Activated CD4-positive, alpha-beta T cell treated with anti-CD3 and anti-CD28 coated beads, Interleukin-2, amount 10 ng/mL, durations not matched to agents 24 days and 14 days (primary cell): ENCODE measurements around the gene SRGAP2C. TPM values are rescaled to one million over a fixed set of nuclear protein-coding genes. Genes with fewer than 3 reads are reported as not detected.
"Not testable (repeated sequence)": the region's sequence is repeated elsewhere in the genome, so short reads cannot be mapped to it uniquely, and the experiment has no call there.

Experiments
- DNase-seq: peaks from one replicate; pipeline ENCODE4 v3.0.0; 2022
- H3K27ac Mint-ChIP-seq: one replicate; pipeline ENCODE4 v1.8.0; 2022; ENCODE audit warnings: mild to moderate bottlenecking, mixed read lengths
- H3K27me3 Mint-ChIP-seq: one replicate; pipeline ENCODE4 v1.8.0; 2022; ENCODE audit warnings: mixed read lengths
- H3K36me3 Mint-ChIP-seq: one replicate; pipeline ENCODE4 v1.8.0; 2022; ENCODE audit warnings: low read depth, mild to moderate bottlenecking, mixed read lengths
- H3K4me1 Mint-ChIP-seq: one replicate; pipeline ENCODE4 v1.8.0; 2021; ENCODE audit warnings: mixed read lengths
- H3K4me3 Mint-ChIP-seq: one replicate; pipeline ENCODE4 v1.8.0; 2022; ENCODE audit warnings: mild to moderate bottlenecking, moderate library complexity, mixed read lengths
- H3K9me3 Mint-ChIP-seq: one replicate; pipeline ENCODE4 v1.8.0; 2021; ENCODE audit warnings: mixed read lengths
- intact Hi-C: fragments of 100-400 bp; cut with micrococcal nuclease; formaldehyde crosslinking; loops from one replicate; pipeline ENCODE4 v1.15.1; 2023
- total RNA-seq: library from RNA; stranded (reverse); gene quantifications from 2 replicates; pipeline ENCODE4 v1.2.3, GENCODE V29; 2022

The SRGAP2C gene
- total RNA-seq, 1 donor from 2014 or later = 47.5 TPM

DNA sequence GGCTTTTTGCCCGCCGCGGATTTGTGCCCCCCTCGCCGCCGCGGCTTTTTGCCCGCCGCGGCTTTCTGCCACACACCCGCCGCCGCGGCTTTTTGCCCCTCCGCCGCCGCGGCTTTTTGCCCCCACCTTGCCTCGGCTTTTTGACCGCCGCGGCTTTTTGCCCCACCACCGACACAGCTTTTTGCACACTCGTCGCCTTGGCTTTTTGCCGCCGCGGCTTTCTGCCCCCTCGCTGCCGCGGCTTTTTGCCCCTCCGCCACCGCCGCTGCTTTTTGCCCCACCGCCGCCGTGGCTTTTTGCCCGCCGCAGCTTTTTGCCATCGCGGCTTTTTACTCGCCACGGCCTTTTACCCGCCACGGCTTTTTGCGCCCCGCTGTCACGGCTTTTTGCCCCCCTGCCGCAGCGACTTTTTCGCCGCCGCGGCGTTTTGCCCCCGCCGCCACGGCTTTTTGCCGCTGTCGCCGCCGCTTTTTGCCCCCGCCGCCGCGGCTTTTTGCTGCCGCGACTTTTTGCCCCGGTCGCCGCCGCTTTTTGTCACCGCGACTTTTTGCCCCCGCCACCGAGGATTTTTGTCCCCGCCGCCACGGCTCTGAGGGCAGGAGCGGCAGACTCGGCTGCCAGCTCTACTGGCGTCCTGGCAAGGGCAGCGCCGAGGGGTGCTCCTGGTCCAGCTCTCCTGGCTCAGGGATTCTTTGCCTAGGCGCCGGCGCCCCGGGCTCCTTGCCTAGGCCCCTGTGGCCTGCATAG is 211.7 kb downstream of the SRGAP2C start:
- peaks cover 14% of the 10 kb centered on the region for H3K4me1 Mint-ChIP-seq
- DNase-seq = peak; percentile 76
- H3K27ac Mint-ChIP-seq = peak overlapping the region; percentile 89
- H3K27me3 Mint-ChIP-seq = not testable (repeated sequence)
- H3K9me3 Mint-ChIP-seq = peaks cover 16% of the 10 kb centered on the region
- H3K36me3 Mint-ChIP-seq = peaks cover 17% of the 10 kb centered on the region
- intact Hi-C loops = loop anchor here (10.0 kb wide), 1 partner anchor 118 kb away; no protein-coding TSS in a partner anchor
- H3K4me3 Mint-ChIP-seq = peak overlapping the region; percentile 92

DNA sequence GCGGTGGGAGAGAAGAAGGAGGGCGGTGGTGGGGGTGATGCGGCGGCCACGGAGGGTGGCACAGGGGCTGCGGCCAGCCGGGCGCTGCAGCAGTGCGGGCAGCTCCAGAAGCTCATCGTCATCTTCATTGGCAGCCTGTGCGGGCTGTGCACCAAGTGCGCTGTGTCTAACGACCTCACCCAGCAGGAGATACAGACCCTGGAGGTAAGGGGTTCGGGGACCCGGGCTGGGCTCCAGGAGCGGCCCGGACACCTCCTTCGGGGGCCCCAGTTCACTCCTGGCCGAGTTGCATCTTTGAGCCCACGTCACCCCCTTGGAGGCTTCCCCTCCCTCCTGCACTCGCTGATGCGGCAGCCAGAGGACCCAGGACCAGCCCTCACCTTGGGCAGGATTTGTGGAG is 212.3 kb downstream of the SRGAP2C start:
- H3K4me3 Mint-ChIP-seq = peak overlapping the region; percentile 92
- not testable (repeated sequence) for H3K27me3 Mint-ChIP-seq, DNase-seq, H3K27ac Mint-ChIP-seq
- peaks cover 16% of the 10 kb centered on the region for H3K36me3 Mint-ChIP-seq
- intact Hi-C loops = loop anchor here (10.0 kb wide), 1 partner anchor 118 kb away; no protein-coding TSS in a partner anchor
- peaks cover 16% of the 10 kb centered on the region for H3K9me3 Mint-ChIP-seq
- H3K4me1 Mint-ChIP-seq = peaks cover 14% of the 10 kb centered on the region

DNA sequence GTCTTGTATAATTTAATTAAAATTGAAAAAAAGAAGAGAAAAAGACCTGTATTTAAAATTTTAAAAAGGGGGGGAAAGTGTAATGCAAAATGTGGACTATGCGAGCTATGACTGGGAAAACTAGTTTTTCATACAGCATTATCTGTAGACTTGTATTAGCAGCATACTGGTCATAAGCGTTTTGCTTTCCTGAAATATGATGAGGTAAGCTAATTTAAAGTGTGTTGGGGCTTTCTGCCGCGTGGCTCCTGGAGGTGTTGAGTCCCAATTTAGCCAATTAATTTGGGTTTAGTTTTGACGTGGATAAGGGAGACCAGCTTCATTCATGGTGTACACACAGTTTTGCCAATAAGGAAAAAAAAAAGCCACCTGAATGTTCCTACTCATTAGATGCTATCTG is 214.4 kb downstream of the SRGAP2C start:
- intact Hi-C loops = loop anchor here (10.0 kb wide), 1 partner anchor 116 kb away; no protein-coding TSS in a partner anchor
- Mint-ChIP-seq H3K4me1 (peaks cover 14% of the 10 kb centered on the region), H3K9me3 (peaks cover 16% of the 10 kb centered on the region)

DNA sequence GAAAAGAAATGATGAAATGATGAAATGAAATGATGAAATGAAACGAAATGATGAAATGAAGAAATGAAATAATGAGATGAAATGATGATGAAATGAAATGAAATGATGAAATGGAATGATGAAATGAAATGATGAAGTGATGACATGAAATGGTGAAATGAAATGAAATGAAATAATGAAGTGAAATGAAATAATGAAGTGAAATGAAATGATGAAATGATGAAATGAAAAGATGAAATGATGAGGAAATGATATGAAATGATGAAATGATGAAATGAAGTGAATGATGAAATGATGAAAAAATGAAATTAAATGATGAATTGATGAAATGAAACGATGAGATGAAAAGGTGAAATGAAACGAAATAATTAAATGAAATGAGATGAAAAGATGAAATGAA is 215.3 kb downstream of the SRGAP2C start:
- Mint-ChIP-seq H3K36me3 (peaks cover 17% of the 10 kb centered on the region), H3K4me1 (peaks cover 14% of the 10 kb centered on the region), H3K9me3 (peaks cover 16% of the 10 kb centered on the region)
- intact Hi-C loops, H3K27ac Mint-ChIP-seq, DNase-seq, H3K27me3 Mint-ChIP-seq, H3K4me3 Mint-ChIP-seq: not testable (repeated sequence)

More for the DNA sequence above, 214.4 kb downstream of the SRGAP2C start:
- not testable (repeated sequence) for H3K4me3 Mint-ChIP-seq, H3K27ac Mint-ChIP-seq, H3K27me3 Mint-ChIP-seq, DNase-seq
- peaks cover 17% of the 10 kb centered on the region for H3K36me3 Mint-ChIP-seq

DNA sequence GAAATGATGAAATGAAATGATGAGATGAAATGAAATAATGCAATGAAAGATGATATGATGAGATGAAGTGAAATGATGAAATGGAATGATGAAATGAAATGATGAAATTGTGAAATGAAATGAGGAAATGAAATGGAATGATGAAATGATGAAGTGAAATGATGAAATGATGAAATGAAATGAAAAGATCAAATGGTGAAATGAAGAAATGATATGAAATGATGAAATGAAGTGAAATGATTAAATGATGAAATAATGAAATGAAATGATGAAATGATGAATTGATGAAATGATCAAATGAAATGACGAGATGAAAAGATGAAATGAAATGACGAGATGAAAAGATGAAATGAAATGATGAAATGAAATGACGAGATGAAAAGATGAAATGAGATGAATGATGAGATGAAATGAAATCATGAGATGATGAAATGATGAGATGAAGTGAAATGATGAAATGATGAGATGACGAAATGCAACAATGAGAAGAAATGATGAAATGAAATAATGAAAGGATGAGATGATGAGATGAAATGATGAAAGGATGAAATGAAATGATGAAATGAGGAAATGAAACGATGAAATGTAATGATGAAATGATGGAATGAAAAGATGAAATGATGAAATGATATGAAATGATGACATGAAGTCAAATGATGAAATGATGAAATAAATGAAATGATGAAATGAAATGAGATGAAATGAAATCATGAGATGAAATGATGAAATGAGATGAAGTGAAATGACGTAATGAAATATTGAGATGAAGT is 216.0 kb downstream of the SRGAP2C start:
- intact Hi-C loops = not testable (repeated sequence)

DNA sequence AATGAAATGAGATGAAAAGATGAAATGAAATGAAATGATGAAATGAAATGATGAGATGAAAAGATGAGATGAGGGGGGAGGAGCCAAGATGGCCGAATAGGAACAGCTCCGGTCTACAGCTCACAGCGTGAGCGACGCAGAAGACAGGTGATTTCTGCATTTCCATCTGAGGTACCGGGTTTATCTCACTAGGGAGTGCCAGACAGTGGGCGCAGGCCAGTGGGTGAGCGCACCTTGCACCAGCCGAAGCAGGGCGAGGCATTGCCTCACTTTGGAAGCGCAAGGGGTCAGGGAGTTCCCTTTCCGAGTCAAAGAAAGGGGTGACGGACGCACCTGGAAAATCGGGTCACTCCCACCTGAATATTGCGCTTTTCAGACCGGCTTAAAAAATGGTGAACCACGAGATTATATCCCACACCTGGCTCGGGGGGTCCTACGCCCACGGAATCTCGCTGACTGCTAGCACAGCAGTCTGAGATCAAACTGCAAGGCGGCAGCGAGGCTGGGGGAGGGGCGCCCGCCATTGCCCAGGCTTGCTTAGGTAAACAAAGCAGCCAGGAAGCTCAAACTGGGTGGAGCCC is 216.7 kb downstream of the SRGAP2C start:
- Mint-ChIP-seq H3K4me1 (peaks cover 14% of the 10 kb centered on the region), H3K9me3 (peaks cover 16% of the 10 kb centered on the region), H3K36me3 (peaks cover 17% of the 10 kb centered on the region), H3K4me3 (peak overlapping the region; percentile 31), H3K27ac (peak overlapping the region; percentile 21)
- DNase-seq, H3K27me3 Mint-ChIP-seq, intact Hi-C loops: not testable (repeated sequence)

More for the DNA sequence above, 216.0 kb downstream of the SRGAP2C start:
- H3K27me3 Mint-ChIP-seq, H3K27ac Mint-ChIP-seq, DNase-seq: not testable (repeated sequence)
- peak overlapping the region; percentile 31 for H3K4me3 Mint-ChIP-seq
- H3K36me3 Mint-ChIP-seq = peaks cover 17% of the 10 kb centered on the region
- peaks cover 16% of the 10 kb centered on the region for H3K9me3 Mint-ChIP-seq
- H3K4me1 Mint-ChIP-seq = peaks cover 14% of the 10 kb centered on the region

DNA sequence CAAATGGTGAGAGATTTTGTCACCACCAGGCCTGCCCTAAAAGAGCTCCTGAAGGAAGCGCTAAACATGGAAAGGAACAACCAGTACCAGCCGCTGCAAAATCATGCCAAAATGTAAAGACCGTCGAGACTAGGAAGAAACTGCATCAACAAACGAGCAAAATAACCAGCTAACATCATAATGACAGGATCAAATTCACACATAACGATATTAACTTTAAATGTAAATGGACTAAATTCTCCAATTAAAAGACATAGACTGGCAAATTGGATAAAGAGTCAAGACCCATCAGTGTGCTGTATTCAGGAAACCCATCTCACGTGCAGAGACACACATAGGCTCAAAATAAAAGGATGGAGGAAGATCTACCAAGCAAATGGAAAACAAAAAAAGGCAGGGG is 218.5 kb downstream of the SRGAP2C start:
- H3K27ac Mint-ChIP-seq, H3K4me3 Mint-ChIP-seq, intact Hi-C loops, DNase-seq, H3K27me3 Mint-ChIP-seq: not testable (repeated sequence)
- peaks cover 16% of the 10 kb centered on the region for H3K9me3 Mint-ChIP-seq
- peaks cover 19% of the 10 kb centered on the region for H3K36me3 Mint-ChIP-seq
- peaks cover 14% of the 10 kb centered on the region for H3K4me1 Mint-ChIP-seq

DNA sequence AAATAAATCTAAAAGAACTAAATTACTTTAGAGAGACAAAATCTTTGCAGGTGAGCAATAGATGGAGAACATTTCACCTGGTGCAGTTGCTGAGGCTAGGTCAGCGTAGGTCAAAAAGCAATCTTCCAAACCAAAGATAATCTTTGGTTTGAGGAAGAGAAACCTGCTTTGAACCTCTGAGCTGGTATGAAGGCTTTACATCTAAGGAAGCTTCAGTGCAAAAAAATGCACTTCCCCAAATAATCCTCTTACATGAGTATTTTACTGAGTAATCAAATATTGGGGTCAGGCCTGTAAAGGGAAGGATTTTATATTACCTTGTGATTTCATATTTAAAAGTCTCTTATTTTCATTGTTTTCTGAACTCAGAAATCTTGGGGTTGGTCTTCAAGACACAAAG is 223.6 kb downstream of the SRGAP2C start:
- intact Hi-C loops = no loop called here
- no peaks in the 10 kb centered on the region for H3K27me3 Mint-ChIP-seq
- no peak overlapping the region for H3K27ac Mint-ChIP-seq
- no peaks in the 10 kb centered on the region for H3K9me3 Mint-ChIP-seq
- peaks cover 6% of the 10 kb centered on the region for H3K36me3 Mint-ChIP-seq
- no peak overlapping the region for H3K4me3 Mint-ChIP-seq
- no peak for DNase-seq
- H3K4me1 Mint-ChIP-seq = no peaks in the 10 kb centered on the region

DNA sequence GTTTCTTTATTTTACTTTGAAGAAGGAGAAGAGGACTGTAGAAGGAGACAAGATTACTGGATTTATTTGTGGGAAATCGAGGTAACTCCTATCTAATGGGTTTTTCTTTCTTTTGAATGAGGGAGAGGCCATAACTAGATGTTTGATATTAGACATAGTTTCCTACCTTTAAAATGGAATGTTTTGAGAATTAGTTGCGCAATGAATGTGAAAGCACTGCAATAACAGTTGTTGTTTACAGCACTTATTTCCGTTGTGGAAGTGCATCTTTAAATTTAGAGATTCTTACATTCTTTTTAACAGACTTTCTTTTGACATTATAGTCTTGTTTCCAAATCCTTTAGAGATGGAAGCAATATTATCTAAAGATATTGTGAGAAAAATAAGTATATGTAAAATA is 229.0 kb downstream of the SRGAP2C start:
- no peak overlapping the region for H3K27ac Mint-ChIP-seq
- peaks cover 7% of the 10 kb centered on the region for H3K27me3 Mint-ChIP-seq
- H3K9me3 Mint-ChIP-seq = no peaks in the 10 kb centered on the region
- intact Hi-C loops = no loop called here
- DNase-seq = no peak
- no peak overlapping the region for H3K4me3 Mint-ChIP-seq
- peaks cover 5% of the 10 kb centered on the region for H3K36me3 Mint-ChIP-seq
- peaks cover 11% of the 10 kb centered on the region for H3K4me1 Mint-ChIP-seq

DNA sequence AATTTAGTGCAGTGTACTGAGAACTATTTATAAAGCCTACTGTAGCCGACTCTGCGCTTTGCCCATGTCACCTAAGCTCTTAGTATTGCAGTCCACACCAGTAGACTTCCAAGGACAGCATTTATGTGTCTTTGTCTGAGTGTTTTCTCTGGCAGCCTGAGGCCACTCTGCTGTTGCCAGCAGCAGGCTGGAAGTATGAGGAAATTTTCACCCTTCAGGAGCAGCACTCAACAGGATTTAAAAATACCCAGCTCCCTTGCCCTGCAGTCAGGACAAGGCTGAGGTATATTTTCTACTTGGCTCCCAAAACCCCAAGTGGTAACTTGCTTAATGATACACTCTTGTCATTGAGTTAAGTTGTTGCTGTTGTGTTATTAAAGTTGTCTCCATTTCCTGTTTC is 230.1 kb downstream of the SRGAP2C start:
- Mint-ChIP-seq H3K4me3 (no peak overlapping the region), H3K36me3 (peaks cover 2% of the 10 kb centered on the region), H3K27ac (no peak overlapping the region), H3K27me3 (peaks cover 7% of the 10 kb centered on the region), H3K4me1 (peaks cover 11% of the 10 kb centered on the region), H3K9me3 (no peaks in the 10 kb centered on the region)
- no peak for DNase-seq
- intact Hi-C loops = no loop called here

DNA sequence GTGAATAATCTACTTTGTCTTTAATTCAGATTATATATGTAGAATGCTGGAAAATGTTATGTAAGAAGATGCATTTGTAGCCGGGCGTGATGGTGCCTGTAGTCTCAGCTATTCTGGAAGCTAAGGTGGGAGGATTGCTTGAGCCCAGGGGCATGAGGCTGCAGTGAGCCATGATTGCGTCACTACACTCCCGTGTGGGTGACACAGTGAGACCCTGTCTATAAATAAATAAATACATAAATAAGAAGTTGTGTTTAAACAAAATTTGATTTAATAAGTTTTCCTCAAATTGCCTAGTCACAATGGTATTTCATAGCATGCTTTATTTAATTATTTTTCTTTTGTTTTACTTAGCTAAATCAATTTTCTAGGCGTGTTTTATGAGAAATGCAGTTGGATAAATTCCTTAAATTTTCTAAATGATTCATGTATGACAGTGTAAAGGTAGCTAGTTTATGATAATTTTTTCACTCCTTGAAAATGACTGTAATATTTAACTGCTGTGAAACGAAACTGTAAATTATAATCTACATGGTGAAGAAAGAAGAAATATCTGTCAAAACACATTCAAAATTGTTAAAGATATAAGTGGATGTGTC is 232.6 kb downstream of the SRGAP2C start:
- intact Hi-C loops = no loop called here
- H3K4me1 Mint-ChIP-seq = peaks cover 14% of the 10 kb centered on the region
- no peak overlapping the region for H3K27ac Mint-ChIP-seq
- no peak overlapping the region for H3K4me3 Mint-ChIP-seq
- no peak for DNase-seq
- no peaks in the 10 kb centered on the region for H3K9me3 Mint-ChIP-seq
- H3K36me3 Mint-ChIP-seq = peaks cover 2% of the 10 kb centered on the region
- peaks cover 7% of the 10 kb centered on the region for H3K27me3 Mint-ChIP-seq

DNA sequence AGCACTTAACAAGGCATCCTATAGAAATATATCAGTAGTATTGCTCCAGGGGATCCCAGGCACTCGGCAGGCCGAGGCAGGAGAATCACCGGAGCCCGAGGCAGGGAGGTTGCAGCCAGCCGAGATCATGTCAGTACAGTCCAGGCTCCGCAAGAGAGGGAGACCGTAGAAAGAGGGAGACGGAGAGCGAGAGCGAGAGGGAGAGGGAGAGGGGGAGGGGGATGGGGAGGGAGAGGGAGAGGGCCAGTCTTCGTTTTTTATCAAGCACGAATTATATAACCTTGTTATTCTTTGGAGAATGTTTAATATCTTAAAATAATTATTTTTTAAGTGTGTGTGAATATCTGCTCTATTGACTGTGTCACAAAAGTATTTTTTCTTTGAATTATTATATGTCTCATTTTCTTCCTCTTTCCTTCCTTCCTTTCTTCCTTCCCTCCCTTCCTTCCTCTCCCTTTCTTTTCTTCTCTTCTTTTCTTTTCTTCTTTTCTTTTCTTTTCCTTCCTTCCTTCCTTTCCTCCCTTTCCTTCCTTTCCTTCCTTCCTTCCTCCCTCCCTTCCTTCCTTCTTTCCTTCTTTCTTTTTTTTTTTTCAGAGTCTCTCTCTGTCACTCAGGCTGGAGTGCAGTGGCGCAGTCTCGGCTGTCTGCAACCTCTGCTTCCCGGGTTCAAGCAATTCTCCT is 233.7 kb downstream of the SRGAP2C start:
- intact Hi-C loops = no loop called here
- H3K4me1 Mint-ChIP-seq = peaks cover 13% of the 10 kb centered on the region

DNA sequence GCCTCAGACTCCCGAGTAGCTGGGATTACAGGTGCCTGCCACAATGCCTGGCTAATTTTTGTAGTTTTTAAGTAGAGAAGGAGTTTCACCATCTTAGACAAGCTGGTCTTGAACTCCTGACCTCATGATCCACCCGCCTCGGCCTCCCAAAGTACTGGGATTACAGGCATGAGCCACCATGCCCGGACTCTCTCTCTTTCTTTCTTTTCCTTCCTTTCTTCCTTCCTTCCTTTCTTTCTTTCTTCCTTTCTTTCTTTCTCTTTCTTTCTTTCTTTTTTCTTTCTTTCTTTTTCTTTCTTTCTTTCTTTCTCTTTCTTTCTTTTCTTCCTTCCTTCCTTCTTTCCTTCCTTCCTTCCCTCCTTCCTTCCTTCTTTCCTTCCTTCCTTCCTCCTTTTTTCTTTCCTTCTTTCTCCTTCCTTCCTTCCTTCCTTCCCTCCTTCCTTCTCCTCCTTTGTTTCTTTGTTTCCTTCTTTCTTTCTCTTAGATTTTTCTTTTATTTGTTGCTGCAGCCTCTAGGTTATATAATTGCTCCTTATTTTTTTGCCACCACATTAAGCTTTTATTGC is 234.4 kb downstream of the SRGAP2C start:
- DNase-seq, intact Hi-C loops, H3K9me3 Mint-ChIP-seq, H3K36me3 Mint-ChIP-seq, H3K27me3 Mint-ChIP-seq, H3K4me3 Mint-ChIP-seq: not testable (repeated sequence)
- Mint-ChIP-seq H3K4me1 (peaks cover 10% of the 10 kb centered on the region), H3K27ac (peak overlapping the region; percentile 14)

More for the DNA sequence above, 233.7 kb downstream of the SRGAP2C start:
- no peak for DNase-seq
- peaks cover 7% of the 10 kb centered on the region for H3K27me3 Mint-ChIP-seq
- H3K27ac Mint-ChIP-seq = no peak overlapping the region
- no peaks in the 10 kb centered on the region for H3K9me3 Mint-ChIP-seq
- H3K36me3 Mint-ChIP-seq = no peaks in the 10 kb centered on the region
- no peak overlapping the region for H3K4me3 Mint-ChIP-seq
